Smooth muscle cell (in vitro differentiated cells): Measurements from ENCODE around the gene ACTG2. TPM values are rescaled to one million over a fixed set of nuclear protein-coding genes. Genes with fewer than 3 reads are reported as not detected.

ENCODE experiments used
- DNase-seq: peaks from one replicate; lab custom pipeline; 2025; ENCODE audit not compliant: unreplicated experiment; lab: John Stamatoyannopoulos, UW
- H2AFZ ChIP-seq: fragments of 200-600 bp; sonication (generic); 2 replicates; pipeline ENCODE4 v1.6.0; 2016; ENCODE audit warnings: antibody characterized with exemption, low read depth, mild to moderate bottlenecking
- H3F3A ChIP-seq: fragments of 200-600 bp; sonication (generic); 2 replicates; pipeline ENCODE4 v1.6.0; 2017; ENCODE audit warnings: antibody characterized with exemption, low read depth
- H3K27ac ChIP-seq: fragments of 200-600 bp; sonication (generic); 2 replicates; pipeline ENCODE4 v1.5.1; 2016; ENCODE audit warnings: low read depth, mild to moderate bottlenecking
- H3K27me3 ChIP-seq: fragments of 200-600 bp; sonication (generic); 2 replicates; pipeline ENCODE4 v1.6.1; 2016; ENCODE audit warnings: low read depth, mild to moderate bottlenecking
- H3K36me3 ChIP-seq: fragments of 200-600 bp; sonication (generic); 2 replicates; pipeline ENCODE4 v1.5.1; 2016; ENCODE audit warnings: low read depth
- H3K4me1 ChIP-seq: fragments of 200-600 bp; sonication (generic); 2 replicates; pipeline ENCODE4 v1.5.1; 2016; ENCODE audit warnings: low read depth
- H3K4me2 ChIP-seq: fragments of 200-600 bp; sonication (generic); 2 replicates; pipeline ENCODE4 v1.6.0; 2016; ENCODE audit warnings: mild to moderate bottlenecking
- H3K4me3 ChIP-seq: fragments of 200-600 bp; sonication (generic); 2 replicates; pipeline ENCODE4 v1.5.1; 2016; ENCODE audit warnings: mild to moderate bottlenecking
- H3K79me2 ChIP-seq: fragments of 200-600 bp; sonication (generic); 2 replicates; pipeline ENCODE4 v1.6.0; 2016; ENCODE audit warnings: low read depth, mild to moderate bottlenecking
- H3K9ac ChIP-seq: fragments of 200-600 bp; sonication (generic); 2 replicates; pipeline ENCODE4 v1.6.0; 2016; ENCODE audit warnings: low read depth
- H3K9me3 ChIP-seq: fragments of 200-600 bp; sonication (generic); replicated peaks from 2 replicates; pipeline ENCODE4 v1.5.1; 2016; ENCODE audit warnings: low read depth
- H4K20me1 ChIP-seq: fragments of 200-600 bp; sonication (generic); 2 replicates; pipeline ENCODE4 v1.6.0; 2016; ENCODE audit warnings: low read depth
- CTCF ChIP-seq: fragments of 200-600 bp; sonication (generic); IDR thresholded peaks from 2 replicates; pipeline ENCODE4 v1.5.1; 2017; ENCODE audit warnings: borderline replicate concordance, mild to moderate bottlenecking, antibody characterized with exemption; ENCODE audit not compliant: insufficient read depth, poor library complexity, severe bottlenecking
- WGBS: methylation state at CpG from one replicate; pipeline ENCODE4 v1.1.7; 2016; ENCODE audit warnings: low lambda C conversion rate; 5-methylcytosine and 5-hydroxymethylcytosine counted together
- polyA plus RNA-seq: library from polyadenylated mRNA; unstranded; fragments of >200 nt; fragmentation: Nextera tagmentation; extraction: Ambion mirVana; gene quantifications from 2 replicates; pipeline ENCODE4 v1.2.1, GENCODE V29; 2016
- total RNA-seq: library from RNA; depleted of rRNA; stranded (reverse); fragments of >200 nt; gene quantifications from 2 replicates; pipeline ENCODE4 v1.2.3, GENCODE V29; 2014

Gene ACTG2
- total and polyA plus RNA-seq, 2 experiments from 2014 or later: 323 to 874 TPM

GRCh38 chr2:73917296-73917695 lies 24.5 kb downstream of the ACTG2 start:
- H3K27ac ChIP-seq: no peak overlapping the region
- H3K79me2 ChIP-seq: no peaks in the 10 kb centered on the region
- H3K27me3 ChIP-seq: no peaks in the 10 kb centered on the region
- no peak overlapping the region for H2AFZ ChIP-seq
- no peaks in the 10 kb centered on the region for H4K20me1 ChIP-seq
- H3K9ac ChIP-seq: no peak overlapping the region
- no peak overlapping the region for H3K4me2 ChIP-seq
- H3F3A ChIP-seq: no peaks in the 10 kb centered on the region
- WGBS: 88% methylated on average over 2 of the region's 2 CpGs
- no peak for TF ChIP-seq CTCF
- H3K4me1 ChIP-seq: no peaks in the 10 kb centered on the region
- no peaks in the 10 kb centered on the region for H3K36me3 ChIP-seq
- no peak for DNase-seq
- no peaks in the 10 kb centered on the region for H3K9me3 ChIP-seq
- no peak overlapping the region for H3K4me3 ChIP-seq

- Histone ChIP-seq H3K36me3 (no peaks in the 10 kb centered on the region), H3K27ac (no peak overlapping the region), H3K9ac (no peak overlapping the region), H3K79me2 (no peaks in the 10 kb centered on the region), H3F3A (no peaks in the 10 kb centered on the region), H3K4me2 (no peak overlapping the region), H3K9me3 (no peaks in the 10 kb centered on the region), H3K27me3 (no peaks in the 10 kb centered on the region), H2AFZ (no peak overlapping the region), H3K4me1 (no peaks in the 10 kb centered on the region), H3K4me3 (no peak overlapping the region), H4K20me1 (no peaks in the 10 kb centered on the region)
- TF ChIP-seq CTCF: no peak
- DNase-seq: no peak
- WGBS: 82% methylated on average over 4 of the region's 4 CpGs
Observed at GRCh38 chr2:73917696-73918207, 24.9 kb downstream of the ACTG2 start.

- no peaks in the 10 kb centered on the region for H3K79me2 ChIP-seq
- no peak overlapping the region for H2AFZ ChIP-seq
- no peak for DNase-seq
- no peak overlapping the region for H3K27ac ChIP-seq
- H3K36me3 ChIP-seq: no peaks in the 10 kb centered on the region
- H3K4me1 ChIP-seq: no peaks in the 10 kb centered on the region
- no peaks in the 10 kb centered on the region for H3K27me3 ChIP-seq
- no peaks in the 10 kb centered on the region for H3K9me3 ChIP-seq
- H3K9ac ChIP-seq: no peak overlapping the region
- WGBS: 96% methylated on average over 3 of the region's 3 CpGs
- no peak overlapping the region for H3K4me3 ChIP-seq
- H4K20me1 ChIP-seq: no peaks in the 10 kb centered on the region
- no peaks in the 10 kb centered on the region for H3F3A ChIP-seq
- no peak for TF ChIP-seq CTCF
- no peak overlapping the region for H3K4me2 ChIP-seq
Observed at GRCh38 chr2:73918856-73919255, 26.0 kb downstream of the ACTG2 start.

GRCh38 chr2:73919596-73920228 lies 26.9 kb downstream of the ACTG2 start:
- Histone ChIP-seq H3F3A (no peaks in the 10 kb centered on the region), H3K4me3 (no peak overlapping the region), H3K4me2 (no peak overlapping the region), H3K27ac (no peak overlapping the region), H3K4me1 (no peaks in the 10 kb centered on the region), H3K27me3 (no peaks in the 10 kb centered on the region), H3K36me3 (no peaks in the 10 kb centered on the region), H3K9ac (no peak overlapping the region), H2AFZ (no peak overlapping the region), H3K9me3 (no peaks in the 10 kb centered on the region), H4K20me1 (no peaks in the 10 kb centered on the region), H3K79me2 (no peaks in the 10 kb centered on the region)
- TF ChIP-seq CTCF: no peak
- no peak for DNase-seq
- WGBS: 93% methylated on average over 7 of the region's 7 CpGs
